HG03520 (cell line): ENCODE data around the gene LPP.

Experiments
- ATAC-seq: cut with Tn5 transposase; IDR thresholded peaks from one replicate; pipeline ENCODE4 v1.9.1; 2021; ENCODE audit warnings: mild to moderate bottlenecking, moderate library complexity; ENCODE audit not compliant: unreplicated experiment

Gene LPP

GRCh38 chr3:188323067-188323842 lies 169.3 kb downstream of the LPP start:
- ATAC-seq = no peak

DNA sequence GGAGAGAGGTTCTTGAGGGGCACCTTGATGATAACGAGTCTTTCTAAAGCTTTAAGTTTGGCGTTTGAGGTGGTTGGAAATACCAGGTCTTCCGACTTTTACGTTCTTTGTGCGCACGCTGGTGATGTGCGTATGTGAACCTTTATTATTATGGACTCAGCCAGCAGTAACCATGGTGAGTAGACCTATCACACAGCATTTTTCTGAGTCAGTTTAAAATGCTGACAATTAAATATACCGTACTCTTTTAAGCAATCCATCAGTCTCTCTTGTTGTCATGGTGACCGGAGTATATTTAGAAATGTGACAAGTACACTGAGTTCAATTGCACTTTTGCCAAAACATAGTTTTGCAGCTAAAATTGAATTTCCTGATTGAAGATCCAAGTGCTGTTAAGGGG lies 172.2 kb downstream of the LPP start:
- no peak for ATAC-seq

DNA sequence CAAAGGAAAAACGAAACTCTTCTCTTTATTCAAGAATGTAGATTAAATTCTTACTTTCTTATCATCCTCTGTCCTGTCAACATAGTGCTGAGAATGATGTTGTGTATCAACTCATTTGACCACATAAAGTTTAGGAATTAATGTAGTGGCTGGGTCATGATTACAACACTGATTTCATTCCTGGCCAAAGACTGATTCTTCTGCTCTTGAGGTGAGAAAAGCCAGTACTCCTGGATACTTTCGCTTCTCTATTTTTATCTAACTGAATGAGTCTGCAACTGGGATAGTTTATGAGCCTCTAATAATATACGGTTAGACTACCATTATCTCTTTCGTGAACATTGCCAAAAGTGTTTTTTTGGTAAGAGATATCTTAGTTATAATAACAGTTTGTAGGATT lies 173.0 kb downstream of the LPP start:
- ATAC-seq = no peak

DNA sequence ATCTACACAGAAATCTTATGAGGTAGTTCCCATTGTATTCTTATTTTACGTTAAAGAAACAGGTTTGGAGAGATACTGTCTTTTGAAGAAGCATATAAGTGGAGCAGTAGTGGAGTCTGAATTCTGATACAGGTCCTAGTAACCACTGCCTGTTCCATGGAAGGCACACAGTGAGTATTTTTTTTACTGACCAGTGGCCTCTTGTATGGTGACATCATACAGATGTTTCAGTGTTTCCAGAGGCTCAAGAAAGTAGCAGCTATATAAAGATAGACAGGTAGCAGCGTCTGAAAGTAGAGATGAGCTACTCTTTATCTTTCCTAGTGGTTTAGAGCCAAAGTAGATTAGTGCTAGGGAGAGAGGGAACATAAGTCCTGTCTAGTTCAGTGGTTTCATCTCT lies 173.5 kb downstream of the LPP start:
- no peak for ATAC-seq

GRCh38 chr3:188330138-188330537 lies 176.2 kb downstream of the LPP start:
- ATAC-seq = no peak

GRCh38 chr3:188331166-188331565 lies 177.2 kb downstream of the LPP start:
- ATAC-seq = no peak

DNA sequence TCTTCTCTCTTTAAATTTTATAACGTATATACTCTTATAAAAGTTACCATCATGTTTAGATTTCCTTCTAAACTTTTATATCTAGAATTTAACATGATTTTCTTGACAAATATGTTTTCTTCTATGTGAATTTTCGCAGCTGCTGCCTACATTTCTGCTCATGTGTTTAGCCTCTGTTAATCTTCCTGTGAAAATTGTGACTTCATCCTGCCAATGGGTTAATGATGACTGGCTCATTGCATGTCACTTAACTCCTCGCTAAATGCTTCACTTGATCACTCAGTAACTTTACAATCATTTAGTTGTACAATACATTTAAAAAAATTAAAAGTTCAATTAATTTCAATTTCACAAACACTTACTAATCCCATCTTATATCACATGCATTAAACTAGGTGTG lies 178.1 kb downstream of the LPP start:
- no peak for ATAC-seq

DNA sequence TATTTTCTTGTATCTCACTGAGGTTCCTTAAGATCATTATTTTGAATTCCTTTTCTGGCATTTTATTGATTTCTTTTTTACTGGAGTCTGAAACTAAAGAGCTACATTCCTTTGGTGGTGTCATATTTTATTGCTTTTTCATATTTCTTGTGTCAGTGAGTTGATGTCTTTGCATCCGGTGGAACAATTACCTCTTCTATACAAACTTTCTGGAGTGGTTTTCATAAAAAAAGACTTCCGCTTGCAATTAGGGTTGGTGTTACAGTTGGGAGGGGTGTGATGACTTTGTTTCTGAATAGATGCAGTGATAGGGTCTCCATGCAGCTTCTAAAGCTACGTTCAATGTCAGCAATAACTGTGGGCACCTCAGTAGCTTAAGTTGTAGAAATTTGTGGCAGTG lies 181.7 kb downstream of the LPP start:
- no peak for ATAC-seq

GRCh38 chr3:188336178-188336577 lies 182.2 kb downstream of the LPP start:
- no peak for ATAC-seq

GRCh38 chr3:188337232-188337631 lies 183.3 kb downstream of the LPP start:
- ATAC-seq = no peak

- ATAC-seq = no peak
Measured at GRCh38 chr3:188338086-188338485, 184.1 kb downstream of the LPP start.

DNA sequence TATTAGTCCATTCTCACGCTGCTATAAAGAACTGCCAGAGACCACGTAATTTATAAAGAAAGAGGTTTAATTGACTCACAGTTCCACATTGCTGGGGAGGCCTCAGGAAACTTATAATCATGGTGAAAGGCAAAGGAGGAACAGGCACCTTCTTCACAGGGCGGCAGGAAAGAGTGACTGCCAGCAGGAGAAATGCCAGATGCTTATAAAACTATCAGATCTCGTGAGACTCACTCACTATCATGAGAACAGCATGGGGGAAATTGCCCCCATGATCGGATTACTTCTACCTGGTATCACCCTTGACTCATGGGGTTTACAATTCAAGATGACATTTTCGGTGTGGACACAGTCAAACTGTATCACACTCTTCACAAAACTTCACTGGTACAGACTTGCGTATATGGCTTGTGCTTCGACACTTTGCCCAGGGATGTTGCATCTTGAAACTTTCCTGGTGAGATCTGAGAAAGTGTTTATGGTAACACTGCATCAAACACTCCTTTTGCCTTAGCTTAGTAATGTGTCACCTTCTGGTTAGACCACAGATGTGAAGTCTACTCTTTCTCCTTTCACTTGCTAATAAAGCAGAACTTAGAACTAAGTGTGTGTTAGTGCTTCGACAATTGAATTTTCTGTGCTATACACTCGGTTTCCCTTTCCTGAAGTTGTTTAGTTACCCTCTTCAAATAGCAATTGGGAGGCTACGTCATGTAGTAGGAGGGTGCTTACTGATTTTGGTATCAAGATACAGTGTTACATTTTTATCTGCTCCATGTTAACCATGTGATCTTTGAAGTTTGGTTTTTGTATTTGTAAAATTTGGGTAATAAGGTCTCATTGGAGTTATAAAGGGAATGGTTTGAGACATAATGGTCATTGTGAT lies 185.7 kb downstream of the LPP start:
- ATAC-seq = peak; percentile 80

- no peak for ATAC-seq
Measured at GRCh38 chr3:188341501-188341900, 187.5 kb downstream of the LPP start.

DNA sequence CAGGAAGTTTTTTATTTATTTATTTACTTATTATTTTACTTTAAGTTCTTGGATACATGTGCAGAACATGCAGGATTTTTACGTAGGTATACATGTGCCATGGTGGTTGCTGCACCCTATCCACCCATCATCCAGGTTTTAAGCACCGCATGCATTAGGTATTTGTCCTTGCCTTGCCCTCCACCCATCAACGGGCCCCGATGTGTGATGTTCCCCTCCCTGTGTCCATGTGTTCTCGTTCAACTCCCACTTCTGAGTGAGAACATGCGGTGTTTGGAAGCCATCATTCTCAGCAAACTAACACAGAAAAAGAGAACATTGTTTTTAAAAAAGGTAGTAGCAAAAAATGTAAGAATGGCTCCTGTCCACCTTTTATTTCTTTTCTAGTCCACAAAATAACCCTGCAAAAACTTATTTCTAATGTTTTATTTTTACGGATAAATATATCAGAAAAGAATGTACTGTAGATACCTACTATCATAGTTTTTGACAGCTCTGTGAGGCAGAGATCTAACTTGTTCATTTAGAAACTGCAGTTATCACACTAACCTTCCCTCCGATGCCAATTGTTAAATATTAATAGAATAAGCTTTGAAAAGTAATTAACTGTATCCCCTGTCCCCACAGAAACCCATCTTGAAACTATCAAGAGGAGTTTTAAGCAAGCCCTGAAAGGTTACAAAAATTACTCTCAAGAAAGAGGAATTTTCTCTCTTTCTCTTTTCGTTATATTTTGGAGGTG lies 189.2 kb downstream of the LPP start:
- no peak for ATAC-seq

- no peak for ATAC-seq
Measured at GRCh38 chr3:188343894-188344293, 189.9 kb downstream of the LPP start.

- ATAC-seq = no peak
Measured at GRCh38 chr3:188345223-188345622, 191.3 kb downstream of the LPP start.

- ATAC-seq = no peak
Measured at GRCh38 chr3:188348435-188349244, 194.7 kb downstream of the LPP start.

- no peak for ATAC-seq
Measured at GRCh38 chr3:188349351-188349901, 195.5 kb downstream of the LPP start.

GRCh38 chr3:188349933-188350332 lies 196.0 kb downstream of the LPP start:
- no peak for ATAC-seq

DNA sequence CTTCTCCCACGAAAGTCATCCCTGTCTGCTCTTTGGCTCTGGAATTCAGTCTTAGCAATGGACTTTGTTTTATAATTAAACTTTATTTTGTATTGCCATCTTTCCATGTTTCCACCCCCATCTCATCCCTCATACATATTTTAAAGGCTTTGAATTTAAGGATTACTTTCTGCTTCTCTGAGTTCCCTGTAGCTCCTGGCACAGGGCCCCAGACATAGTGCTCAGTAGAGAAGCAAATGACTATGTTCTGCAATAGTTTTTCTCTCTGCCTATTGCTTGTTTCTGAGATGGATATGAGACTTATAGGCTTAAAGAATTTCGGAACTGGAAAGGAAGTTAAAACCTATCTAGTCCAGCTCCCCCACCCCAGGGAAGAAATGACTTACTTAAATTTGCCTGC lies 197.0 kb downstream of the LPP start:
- no peak for ATAC-seq
